GM18520 (cell line): ENCODE data around the gene SIRT7.

ENCODE experiments used
- ATAC-seq: cut with Tn5 transposase; IDR thresholded peaks from one replicate; pipeline ENCODE4 v1.9.1; 2021; ENCODE audit not compliant: unreplicated experiment

SIRT7 gene

DNA sequence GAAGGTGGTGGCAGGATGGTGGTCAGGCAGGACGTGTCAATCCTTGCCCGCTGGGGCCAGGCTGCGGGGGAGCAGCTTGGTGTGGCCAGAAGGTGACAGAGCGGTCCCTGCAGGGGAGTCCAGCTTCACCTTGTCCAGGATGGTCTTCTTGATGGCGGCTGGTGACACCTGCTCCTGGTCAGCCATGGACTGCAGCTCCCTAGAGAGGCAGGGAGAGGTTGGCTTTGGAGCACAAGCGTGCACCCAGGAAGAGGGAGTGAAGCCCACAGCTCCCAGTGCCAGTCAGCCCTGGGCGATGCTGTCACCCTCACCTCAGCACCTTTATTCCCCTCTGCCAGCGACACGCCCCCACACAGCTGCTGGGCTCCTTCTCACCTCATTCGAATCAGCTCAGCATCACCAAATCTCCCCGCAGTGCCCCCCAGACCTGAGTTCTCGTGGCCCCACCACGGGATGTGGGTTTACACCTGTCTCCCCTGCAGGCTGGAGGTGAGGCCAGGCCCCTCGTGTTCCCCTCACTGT lies 15.3 kb upstream of the SIRT7 start:
- no peak for ATAC-seq

DNA sequence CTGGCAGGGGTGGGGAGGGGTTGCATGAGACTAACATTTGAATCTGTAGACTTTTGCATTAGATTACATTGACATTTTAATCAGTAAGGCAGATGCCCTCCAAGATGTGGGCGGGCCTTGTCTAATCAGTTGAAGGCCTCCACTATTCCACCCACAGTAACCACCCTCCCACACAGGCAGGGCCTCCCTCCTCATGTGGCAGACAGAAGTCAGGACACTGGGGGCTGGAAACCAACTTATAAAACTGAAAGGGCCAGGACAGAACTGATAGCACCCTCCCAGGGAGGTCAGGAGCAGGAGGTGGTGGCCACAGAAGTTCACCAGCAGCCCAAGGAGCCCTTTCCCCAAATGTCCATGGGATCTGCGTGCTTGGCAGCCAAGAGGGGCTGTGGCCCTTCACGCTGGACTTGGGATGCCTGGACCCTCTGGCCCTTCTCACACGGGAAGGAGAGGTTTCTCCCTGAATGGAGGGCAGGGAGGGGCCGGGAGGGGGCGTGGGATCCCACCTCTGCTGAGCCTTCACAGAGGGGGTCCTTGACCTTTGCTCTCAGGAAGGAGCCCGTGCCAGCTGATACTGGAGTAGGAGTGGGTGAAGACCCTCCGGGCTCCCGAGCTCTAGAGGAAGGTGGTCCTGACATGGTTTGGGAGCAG lies 14.5 kb upstream of the SIRT7 start:
- ATAC-seq, result no peak

DNA sequence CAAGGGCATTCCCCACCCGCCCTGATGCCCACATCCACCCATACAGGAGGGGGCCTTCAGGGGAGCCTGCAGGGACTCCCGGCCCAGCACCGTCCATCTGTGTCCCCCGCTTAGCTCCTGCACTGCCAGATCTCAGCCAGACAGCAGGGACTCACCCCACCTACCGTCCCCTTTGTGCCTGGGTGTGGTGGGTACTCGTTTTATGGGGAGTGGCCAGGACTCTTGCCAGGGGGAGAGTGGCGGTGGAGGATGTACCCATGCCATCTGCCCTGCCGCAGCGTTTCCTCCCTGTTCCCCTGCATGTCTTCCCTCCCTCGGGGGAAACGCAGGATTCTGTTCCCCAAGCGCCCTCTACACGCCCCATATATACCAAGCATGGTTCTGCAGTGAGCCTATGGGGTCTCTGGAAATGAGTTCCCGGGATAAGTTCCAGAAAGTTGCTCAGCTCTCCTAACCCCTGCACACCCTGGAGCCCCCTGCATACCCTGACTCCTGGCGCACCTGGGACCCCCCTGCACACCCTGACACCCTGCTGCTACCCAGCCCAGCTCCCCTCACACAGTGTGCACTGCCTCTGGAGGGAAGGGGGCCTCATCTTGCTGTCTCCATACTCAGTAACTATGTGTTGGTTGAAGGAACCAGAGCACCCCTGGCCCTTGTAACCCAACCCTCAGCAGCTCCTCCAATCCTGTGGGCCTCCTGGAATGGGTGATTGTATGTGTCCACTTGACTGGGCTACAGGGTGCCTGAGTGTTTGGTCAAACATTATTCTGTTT lies 13.8 kb upstream of the SIRT7 start:
- no peak for ATAC-seq

DNA sequence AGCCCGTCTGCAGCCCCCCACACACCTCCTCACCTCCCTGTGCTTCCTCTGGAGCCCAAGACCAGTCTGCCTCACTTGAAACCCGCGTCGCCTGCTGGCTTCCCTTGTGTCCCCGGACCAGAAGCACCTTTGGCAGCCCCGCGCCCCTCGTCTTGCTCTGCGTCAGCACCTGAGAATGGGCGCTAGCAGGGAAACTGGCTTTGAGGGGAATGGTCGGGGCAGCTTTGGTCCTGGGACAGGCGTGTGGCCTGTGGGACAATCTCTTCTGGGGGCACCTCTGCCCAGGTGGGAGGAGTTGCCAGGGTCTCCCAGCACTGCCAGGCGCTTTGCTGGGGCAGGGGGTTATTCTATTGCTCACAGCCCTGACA lies 13.2 kb upstream of the SIRT7 start:
- no peak for ATAC-seq

DNA sequence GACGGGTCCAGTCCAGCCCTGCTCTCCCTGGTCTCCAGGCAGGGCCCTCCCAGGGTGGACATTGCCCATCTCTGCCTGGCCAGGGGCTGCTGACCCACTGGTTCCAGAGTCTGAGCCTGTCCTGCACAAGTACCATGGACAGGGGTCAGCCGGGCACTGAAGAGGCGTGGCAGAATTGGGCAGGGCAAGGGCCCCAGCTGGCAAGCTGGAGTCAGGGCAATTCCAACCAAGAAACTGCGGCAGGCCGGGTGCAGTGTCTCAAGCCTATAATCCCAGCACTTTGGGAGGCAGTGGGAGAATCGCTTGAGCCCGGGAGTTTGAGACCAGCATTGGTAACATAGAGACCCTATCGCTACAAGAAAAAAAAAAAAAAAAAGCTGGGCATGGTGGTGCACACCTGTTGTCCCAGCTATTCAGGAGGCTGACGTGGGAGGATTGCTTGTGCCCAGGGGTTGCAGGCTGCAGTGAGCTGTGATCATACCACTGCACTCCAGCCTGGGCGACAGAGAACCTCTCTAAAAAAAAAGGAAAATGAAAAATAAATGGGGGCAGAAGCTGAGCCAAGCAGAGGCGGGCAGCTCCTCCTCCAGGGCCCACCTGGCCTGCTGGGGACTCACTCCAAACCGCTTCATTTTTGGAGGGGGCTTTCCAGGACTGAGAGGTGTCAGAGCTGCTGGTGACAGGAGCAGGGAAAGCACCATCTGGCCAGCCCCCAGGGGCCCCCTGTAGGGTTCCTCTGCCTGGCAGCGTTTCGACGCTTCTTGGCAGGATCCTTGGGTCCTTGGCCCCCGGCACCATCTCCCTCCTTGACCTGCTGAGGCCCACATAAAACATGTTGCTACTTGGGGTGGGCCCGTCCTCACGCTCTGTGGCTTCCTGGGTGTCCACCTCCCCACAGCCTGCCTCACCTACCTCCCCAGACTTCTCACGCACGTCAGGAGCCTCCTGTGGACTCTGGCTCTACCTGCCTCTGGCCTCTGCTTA lies 12.5 kb upstream of the SIRT7 start:
- ATAC-seq, result no peak

DNA sequence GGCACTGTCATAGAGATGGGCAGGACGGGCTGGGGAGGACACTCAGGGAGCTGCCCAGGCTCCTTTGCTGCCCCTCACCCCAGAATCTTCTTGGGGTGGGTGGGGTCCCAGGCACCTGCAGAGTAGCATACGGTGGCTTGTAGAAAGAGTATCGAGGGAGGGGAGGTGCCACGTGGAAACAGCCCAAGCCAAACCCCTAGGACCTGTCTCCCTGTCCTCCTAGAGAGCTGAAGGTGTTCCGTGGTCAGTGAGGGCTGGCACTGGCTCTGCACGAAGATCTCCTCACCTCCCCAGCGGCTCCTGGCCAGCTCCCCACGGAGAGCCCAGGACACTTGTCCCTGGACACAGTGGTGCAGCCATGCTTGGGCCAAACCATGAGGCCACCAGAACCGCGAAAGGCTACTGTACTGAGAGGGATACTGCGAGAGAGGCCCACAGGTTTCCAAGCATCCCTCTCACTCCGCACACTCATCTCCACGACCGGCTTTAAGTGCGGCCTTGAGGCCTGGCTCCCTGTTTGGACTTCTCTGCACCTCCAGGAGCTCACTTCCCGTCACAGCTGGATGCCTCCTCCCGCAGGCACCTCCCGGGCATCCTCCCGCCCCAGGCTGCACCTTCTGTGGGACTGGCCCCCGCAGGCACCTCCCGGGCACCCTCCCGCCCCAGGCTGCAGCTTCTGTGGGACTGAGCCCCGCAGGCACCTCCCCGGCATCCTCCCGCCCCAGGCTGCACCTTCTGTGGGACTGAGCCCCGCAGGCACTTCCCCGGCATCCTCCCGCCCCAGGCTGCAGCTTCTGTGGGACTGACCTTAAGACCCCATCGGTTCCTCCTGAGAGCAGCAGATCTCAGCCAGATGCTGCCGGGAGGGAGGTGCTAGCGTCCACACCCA lies 11.5 kb upstream of the SIRT7 start:
- ATAC-seq, result no peak

DNA sequence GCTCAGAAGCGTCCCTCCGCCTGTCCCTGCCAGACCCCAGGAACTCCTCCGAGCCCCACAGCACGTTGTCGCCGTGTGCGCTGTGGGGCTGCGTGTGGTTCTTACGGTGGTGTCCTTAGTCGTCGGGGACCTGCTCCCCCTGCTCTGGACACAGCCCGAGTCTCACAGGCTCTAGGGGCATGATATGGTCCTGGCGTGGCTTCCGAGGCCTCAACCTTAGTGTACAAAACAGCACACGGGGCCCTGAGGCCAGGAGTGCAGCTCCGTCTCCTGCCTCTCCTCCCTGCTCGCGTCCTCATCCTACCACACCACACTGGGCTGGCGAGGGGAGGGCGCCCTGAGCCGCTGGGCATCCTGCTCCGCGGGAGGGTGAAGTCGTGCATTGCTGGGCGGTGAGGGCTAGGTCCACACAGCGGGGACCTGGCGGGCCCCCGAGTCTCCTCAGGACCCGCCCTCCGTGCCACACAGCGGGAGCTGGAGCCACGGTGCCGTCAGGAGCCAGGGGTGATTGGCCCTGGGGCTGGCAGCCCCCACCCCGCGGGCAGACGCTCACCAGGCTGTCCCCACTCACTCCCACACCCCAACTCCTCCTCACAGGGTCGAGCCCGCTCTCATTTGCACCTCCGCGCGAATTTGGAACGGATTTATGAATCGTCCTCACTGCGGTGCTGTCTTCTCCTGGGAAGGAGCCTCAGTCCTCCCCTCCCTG lies 10.7 kb upstream of the SIRT7 start:
- ATAC-seq, result no peak

DNA sequence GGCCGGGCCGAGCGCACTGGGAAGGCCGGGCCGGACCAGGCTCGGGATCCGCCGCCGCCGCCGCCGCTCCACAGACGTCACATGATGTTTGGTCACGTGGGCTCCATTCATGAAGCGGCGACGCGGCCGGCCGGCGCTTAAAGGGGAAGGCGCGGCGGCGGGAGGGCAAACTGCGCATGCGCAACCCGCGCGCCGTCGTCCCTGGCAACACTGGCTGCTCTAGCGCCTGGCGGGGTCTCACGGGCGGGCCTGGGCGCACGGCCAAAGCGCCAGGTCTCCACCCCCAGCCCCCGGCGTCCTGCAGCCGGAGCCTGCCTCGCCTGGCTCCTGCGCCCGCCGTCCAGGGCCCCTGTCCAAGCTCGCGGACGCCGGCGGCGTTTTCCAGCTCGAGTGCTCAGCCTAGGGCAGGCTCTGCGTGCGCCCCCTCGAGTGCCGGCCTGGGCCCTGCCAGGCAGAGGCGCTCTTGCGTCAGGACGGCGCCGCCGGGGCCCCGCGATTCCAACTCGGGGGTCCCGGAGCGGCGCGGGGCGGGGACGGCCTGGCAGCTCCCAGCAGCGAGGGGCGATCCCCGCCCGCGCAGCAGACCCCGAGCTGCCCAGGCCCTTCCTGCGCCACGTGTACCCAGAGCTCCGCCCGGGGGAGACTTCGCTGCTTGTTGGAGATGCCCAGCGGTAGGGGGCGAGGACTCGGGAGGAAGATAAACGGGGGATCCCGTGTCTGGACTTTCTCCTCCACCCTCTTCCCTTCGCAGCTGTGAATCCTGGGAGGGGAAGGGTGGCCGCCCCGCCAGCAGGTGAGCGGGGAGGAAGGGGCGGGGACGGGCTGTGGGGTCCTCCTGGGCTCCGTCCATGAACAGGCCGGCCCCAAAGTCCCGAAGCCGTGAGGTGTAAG lies 9.9 kb upstream of the SIRT7 start, which contains the start of gene MAFG:
Gene MAFG, minus strand, starts transcription at position 83 of the 891 bp plus-strand sequence. CDS start 4,550 bp downstream, outside the sequence.
- peak; percentile 67 for ATAC-seq

DNA sequence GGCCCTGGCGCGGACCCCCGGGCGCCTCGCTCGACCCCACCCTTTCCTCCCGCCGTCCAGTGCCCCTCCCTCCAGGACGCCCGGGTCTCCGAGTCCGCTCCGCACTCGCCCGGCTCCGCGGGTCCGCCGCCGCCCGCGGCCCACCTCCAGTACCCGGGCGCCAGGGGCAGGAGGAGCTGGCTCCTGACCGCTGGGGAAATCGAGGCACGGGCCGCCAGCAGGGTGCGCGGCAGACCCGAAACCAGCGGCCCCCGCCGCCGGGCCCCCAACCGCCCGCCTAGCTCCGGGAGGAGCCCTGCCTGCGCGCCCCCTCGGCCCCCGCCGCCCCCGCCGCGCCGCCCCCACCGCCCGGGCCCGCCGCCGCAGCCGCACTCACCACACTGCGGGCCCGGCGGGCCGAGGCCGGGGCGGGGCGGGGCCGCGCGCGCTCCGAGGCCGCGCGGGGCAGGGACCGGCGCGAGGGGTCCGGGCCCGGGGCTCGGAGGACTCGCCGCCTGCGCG lies 9.2 kb upstream of the SIRT7 start:
- peak; percentile 7 for ATAC-seq

DNA sequence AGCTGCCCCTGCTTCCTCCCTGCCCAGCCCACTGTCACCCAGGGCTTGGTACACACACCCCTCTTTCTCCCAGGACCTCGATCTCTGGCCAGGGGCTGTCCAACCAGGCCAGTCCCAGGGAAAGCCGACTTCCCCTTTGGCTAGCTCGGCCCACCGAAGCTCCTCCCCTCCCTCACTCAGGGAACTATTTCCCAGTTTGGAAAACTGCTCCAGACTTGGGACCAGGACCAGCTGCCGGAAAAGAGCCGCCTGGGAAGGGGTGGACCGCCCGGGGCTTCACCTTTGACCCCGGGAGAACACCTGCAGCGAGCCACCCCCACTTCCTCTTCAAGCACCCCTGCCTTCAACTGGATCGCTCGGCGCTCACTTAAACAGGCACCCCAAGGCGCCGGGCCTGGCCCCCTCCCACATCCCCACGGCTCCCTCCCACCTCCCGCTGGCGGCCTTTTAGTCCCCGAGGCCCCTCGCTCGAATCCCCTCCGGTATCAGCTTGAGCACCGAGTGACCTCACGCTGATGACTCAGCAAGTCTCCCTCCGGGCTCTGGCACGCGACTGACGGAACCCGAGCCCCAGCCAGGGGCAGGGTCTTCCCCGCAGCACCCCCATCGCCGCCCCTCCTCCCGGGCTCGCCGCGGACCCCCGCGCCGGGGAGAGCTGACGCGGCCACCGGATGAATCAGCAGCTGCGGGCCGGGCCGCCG lies 8.6 kb upstream of the SIRT7 start:
- no peak for ATAC-seq

DNA sequence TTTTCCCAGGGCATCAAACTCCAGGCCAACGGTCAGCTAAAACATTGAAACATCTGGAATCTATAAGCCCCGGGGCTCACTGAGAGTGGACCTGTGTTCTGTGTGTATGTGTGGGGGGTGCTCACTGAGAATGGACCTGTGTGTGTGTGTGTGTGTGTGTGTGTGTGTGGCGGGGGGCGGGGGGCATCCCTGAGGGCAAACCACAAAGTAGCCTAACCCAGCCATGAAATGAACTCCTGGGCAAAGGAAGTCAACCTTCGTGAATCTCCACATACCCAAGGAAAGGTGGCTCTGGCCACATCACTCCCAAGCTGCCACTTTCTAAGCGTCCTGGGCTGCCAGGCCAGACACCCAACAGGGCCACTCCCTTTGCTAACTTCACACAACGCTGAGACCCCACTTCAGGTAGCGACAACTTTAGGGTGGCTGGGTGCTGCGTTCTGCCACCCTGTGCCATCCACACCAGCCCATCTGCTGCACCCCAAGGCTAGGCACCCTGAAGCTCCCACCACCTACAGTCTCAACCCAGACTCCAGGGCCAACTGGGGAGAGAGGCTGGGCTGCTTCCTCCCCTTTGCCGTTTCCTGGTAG lies 8.0 kb upstream of the SIRT7 start:
- ATAC-seq, result no peak

DNA sequence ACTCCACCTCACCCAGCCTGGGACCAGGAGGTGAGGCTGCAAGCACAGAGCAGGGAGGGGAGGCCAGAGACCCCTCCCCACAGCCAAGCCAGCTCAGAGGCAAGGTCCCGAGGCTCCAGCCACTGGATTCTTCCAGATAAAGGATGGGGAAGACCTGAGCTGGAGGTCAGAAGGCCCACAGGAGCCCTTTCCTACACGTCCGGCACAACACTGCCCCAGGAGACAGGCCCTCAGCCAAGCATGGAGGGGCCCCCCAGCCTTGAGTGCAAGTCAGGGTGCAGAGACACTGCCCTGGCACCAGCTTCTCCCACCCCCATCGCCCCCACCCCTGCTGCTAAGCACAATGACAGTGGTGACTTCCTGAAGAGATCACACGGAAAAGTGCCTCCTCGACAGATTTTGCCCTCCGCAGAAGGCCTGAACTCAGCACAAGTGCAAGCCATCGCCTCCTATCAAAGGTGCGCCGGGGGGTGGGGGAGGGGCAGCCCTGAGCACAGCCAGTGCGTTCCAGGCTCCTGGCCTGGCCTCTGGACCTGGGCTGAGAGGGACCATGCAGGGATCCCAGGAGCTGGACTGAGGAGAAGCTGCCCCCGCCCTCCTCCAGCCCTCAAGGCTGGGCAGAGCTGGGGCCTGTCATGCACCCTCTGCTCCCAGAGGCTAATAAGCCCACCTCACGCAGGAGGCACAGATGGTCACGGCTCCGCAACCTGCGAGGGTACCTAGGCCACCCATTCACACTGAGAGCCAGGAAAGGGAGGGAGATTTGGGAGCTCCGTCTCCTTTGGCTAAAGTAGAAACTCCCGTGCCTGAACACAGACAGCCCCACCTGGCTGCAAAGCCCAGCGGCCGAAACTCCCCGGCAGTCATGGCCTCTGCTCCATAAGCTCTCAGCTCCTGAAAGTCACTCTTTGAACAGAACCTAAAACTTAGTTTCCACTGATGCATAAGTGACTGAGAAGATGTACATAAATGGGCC lies 6.9 kb upstream of the SIRT7 start:
- no peak for ATAC-seq

DNA sequence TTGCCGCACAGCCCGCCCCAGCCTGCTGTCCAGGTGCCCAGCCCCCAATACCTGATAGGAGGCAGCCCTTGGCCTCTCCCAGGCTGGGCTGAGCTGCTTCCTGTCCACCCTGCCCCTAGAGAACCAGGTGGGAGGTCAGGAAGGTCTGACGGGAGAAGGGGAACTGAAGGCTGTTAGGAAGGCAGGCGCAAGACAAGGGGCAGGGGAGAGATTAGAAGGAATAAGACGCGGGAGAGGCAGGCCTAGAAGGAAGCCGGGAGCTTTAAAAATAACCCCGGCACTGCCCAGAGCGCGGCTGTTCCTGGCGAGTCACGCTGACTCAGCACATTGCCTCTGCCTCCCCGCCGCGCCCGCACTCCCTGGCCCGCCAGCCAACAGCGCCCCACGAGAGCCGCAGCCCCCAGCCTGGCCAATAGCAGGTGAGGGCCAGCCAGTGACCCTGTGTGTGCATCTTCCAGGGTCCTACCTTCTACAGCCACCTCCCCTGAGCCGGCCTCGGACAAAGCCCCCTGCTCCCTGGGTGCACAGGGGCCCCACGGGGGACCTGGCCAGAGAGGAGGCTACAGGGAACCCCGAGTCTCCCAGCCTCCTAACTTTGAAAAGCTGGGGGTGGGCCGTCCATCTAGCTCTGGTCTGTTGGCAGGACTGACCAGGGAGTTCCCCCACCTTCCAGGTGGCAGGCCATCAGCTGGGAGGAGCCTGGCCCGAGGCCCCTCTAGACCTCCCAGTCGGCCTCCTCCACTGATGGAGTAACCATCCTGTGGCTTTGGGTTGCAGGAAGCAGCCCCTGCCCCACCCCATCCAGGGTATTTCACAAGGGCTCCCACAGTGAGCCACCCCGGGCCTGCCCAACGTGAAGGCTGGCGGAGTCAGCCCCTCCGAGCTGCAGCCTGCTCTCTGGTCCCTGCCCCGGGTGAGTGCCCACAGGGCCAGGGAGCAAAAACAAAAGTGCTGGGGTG lies 5.6 kb upstream of the SIRT7 start:
- ATAC-seq, result no peak

DNA sequence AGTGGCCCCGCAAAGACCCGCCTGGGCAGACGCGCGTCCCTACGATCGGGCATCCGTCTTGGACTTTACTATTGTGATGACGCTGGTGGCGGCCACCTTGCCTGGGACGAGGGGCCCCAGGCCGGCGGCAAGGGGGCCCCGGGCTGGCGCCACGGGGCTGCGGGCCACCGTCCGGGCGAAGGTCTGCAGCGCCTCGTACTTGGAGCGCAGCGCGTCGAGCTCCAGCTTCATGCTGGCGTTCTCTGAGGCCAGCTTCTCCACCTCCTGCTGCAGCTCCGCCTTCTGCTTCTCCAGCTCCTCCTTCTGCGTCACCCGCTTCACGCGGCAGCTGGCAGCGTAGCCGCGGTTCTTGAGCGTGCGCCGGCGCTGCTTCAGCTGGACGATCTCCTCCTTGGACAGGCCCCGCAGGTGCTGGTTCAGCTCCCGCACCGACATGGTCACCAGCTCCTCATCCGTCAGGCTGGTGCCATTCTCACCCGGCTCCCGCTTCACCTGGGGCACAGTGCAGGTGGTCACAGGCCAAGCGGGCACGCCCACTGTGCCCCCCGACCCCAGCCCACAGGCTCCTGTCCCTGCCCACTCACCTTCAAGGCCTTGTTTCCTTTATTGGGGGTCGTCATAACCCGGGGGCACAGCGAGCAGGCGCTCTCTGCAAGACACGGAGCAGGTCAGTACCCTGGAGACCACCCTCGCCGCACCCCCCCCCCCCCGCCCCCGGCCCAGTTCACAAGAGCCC lies 4.8 kb upstream of the SIRT7 start:
- ATAC-seq, result no peak
